Keratinocyte (primary cell): Measurements from ENCODE around the gene SEC31A. TPM values are rescaled to one million over a fixed set of nuclear protein-coding genes. Genes with fewer than 3 reads are reported as not detected.
"Not testable (repeated sequence)": the region's sequence is repeated elsewhere in the genome, so short reads cannot be mapped to it uniquely, and the experiment has no call there.

Source experiments
- DNase-seq: peaks from one replicate; pipeline ENCODE4 v3.0.0-alpha.2; 2011; ENCODE audit warnings: low read depth, missing footprints, low spot score
- FAIRE-seq: peaks from 2 replicates; lab custom pipeline; 2011; peaks lifted over from hg19 to GRCh38; lab: Jason Lieb, UNC
- H2AFZ ChIP-seq: 2 replicates; pipeline ENCODE4 v1.6.0; 2012; ENCODE audit warnings: low read length, control low read depth, inconsistent platforms; ENCODE audit not compliant: control insufficient read depth
- H3K27ac ChIP-seq: 2 replicates; pipeline ENCODE4 v1.5.1; 2011; ENCODE audit warnings: low read length; ENCODE audit not compliant: control insufficient read depth, insufficient read depth
- H3K27me3 ChIP-seq: 3 replicates; pipeline ENCODE4 v1.6.0; 2011; ENCODE audit warnings: low read length; ENCODE audit not compliant: control insufficient read depth, insufficient read depth; ENCODE audit errors: extremely low read depth
- H3K36me3 ChIP-seq, 2 experiments: 2 replicates in 1 of 2; 3 replicates in 1 of 2; pipeline ENCODE4 v1.5.1; 2011; ENCODE audit warnings: low read length in 2 of 2, mild to moderate bottlenecking in 1 of 2; ENCODE audit not compliant: control insufficient read depth in 2 of 2, insufficient read depth in 2 of 2; ENCODE audit errors: extremely low read depth in 1 of 2
- H3K4me1 ChIP-seq: 3 replicates; pipeline ENCODE4 v1.5.1; 2011; ENCODE audit warnings: low read length; ENCODE audit not compliant: control insufficient read depth, insufficient read depth; ENCODE audit errors: extremely low read depth
- H3K4me2 ChIP-seq: 3 replicates; pipeline ENCODE4 v1.6.0; 2011; ENCODE audit warnings: low read depth, low read length; ENCODE audit not compliant: control insufficient read depth, insufficient read depth; ENCODE audit errors: extremely low read depth
- H3K4me3 ChIP-seq, 3 experiments: fragments of 200-600 bp in 1 of 3; sonication (generic) in 1 of 3; 2 replicates in 2 of 3; 3 replicates in 1 of 3; pipeline ENCODE4 v1.5.1; 2011 to 2016; ENCODE audit warnings: low read length in 3 of 3, mild to moderate bottlenecking in 3 of 3, control low read depth in 2 of 3, inconsistent platforms in 1 of 3, low read depth in 1 of 3, mixed read lengths in 1 of 3, mixed run types in 1 of 3, moderate library complexity in 1 of 3; ENCODE audit not compliant: control insufficient read depth in 2 of 3, insufficient read depth in 2 of 3; ENCODE audit errors: extremely low read depth in 1 of 3
- H3K79me2 ChIP-seq: 2 replicates; pipeline ENCODE4 v1.6.0; 2012; ENCODE audit warnings: low read length; ENCODE audit not compliant: control insufficient read depth, insufficient read depth
- H3K9ac ChIP-seq: 3 replicates; pipeline ENCODE4 v1.6.0; 2011; ENCODE audit warnings: low read length; ENCODE audit not compliant: control insufficient read depth, insufficient read depth; ENCODE audit errors: extremely low read depth
- H3K9me1 ChIP-seq: 3 replicates; pipeline ENCODE4 v1.6.0; 2011; ENCODE audit warnings: low read length; ENCODE audit not compliant: control insufficient read depth, insufficient read depth; ENCODE audit errors: extremely low read depth
- H3K9me3 ChIP-seq: 2 replicates; pipeline ENCODE4 v1.5.1; 2012; ENCODE audit warnings: low read depth, low read length; ENCODE audit not compliant: control insufficient read depth
- H4K20me1 ChIP-seq: 3 replicates; pipeline ENCODE4 v1.6.0; 2011; ENCODE audit warnings: low read length; ENCODE audit not compliant: control insufficient read depth, insufficient read depth; ENCODE audit errors: extremely low read depth
- EZH2 ChIP-seq: IDR thresholded peaks from one replicate; pipeline ENCODE4 v1.6.1; 2012; ENCODE audit warnings: inconsistent platforms, mild to moderate bottlenecking, low read length, moderate library complexity
- dilution Hi-C: fragments of 300-500 bp; cut with MboI; formaldehyde crosslinking; loops from one replicate; pipeline ENCODE4 v1.7.0; 2020; ENCODE audit warnings: low sequenced_read_pairs; ENCODE audit not compliant: extremely low pct_ligation_motif_present
- polyA plus RNA-seq, 5 experiments: library from polyadenylated mRNA; depleted of rRNA in 3 of 5; stranded (reverse) in 3 of 5; stranded (forward) in 1 of 5; unstranded in 1 of 5; fragments of >200 nt; gene quantifications; 1 replicate in 1 of 5; 2 replicates in 3 of 5; 3 replicates in 1 of 5; pipeline versions ENCODE4 v1.2.1 to v1.2.3, GENCODE V29; 2011 to 2012; ENCODE audit warnings: missing spikeins in 2 of 5, low read depth in 1 of 5, low replicate concordance in 1 of 5
- TF ChIP-seq, protein P1 (sequence below), 3 experiments: IDR thresholded peaks in 1 of 3; conservative IDR thresholded peaks in 1 of 3; optimal IDR thresholded peaks in 1 of 3; 2 replicates in 2 of 3; 3 replicates in 1 of 3; pipeline versions ENCODE3 to v1.5.1; 2011; ENCODE audit warnings: low read length in 3 of 3, mild to moderate bottlenecking in 3 of 3, moderate library complexity in 2 of 3, control low read depth in 1 of 3, inconsistent platforms in 1 of 3; ENCODE audit not compliant: insufficient read depth in 2 of 3; ENCODE audit errors: extremely low read depth in 1 of 3

Gene SEC31A
- polyA plus RNA-seq, 1 donor (not counting 4 experiments of a cell fraction or from before 2014, with no cell fraction given) = 192 TPM

DNA sequence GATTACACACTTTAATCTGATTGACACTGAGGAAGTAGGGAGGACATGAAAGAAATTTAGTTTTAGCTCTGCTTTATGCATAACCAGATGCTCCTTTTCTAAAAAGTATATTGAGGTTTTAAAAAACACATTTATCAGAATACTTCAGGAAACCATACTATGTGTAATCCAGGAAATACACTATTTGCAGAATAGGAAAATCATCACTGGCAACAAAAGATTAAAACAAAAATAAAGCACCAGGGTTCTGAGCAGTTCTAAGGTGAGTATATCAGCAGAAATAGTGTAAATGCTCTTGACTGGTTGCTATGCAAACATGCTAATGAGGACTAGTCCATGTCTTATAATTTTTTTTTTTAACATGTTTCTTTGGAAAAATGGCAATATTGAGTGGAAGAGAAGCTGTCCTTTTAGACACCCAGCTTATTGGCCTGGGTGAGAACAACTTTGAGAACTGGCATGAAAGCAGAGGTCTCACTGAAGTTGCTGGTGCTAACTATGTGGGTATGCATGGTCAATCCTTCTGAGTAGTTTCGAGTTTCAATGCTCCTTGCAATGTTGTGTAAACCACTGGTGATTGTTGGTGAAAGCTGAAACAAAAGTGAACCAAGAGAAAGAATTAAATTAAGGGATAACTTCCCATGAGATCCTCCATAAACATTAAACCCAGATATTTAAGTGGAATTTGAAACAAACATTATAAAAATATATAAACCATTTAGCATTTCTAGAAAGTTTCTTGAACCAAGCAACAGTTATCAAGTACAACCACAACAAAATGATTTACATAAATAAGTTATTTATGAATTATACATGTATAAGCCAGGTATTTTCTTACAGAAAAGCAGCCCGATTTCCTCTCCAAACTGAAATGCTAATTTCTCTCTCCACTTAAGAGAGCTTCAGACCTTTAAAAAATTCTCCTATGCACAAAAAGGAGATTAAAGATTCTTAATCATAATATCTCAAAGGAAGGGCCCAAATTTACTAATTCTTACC is 72.0 kb downstream of the SEC31A start:
- H3K9me1 ChIP-seq = no peaks in the 10 kb centered on the region
- no peak overlapping the region for H2AFZ ChIP-seq
- H3K9me3 ChIP-seq = no peaks in the 10 kb centered on the region
- no peaks in the 10 kb centered on the region for H3K27me3 ChIP-seq
- no peak overlapping the region for H3K27ac ChIP-seq
- H3K79me2 ChIP-seq = no peaks in the 10 kb centered on the region
- no peaks in the 10 kb centered on the region for H4K20me1 ChIP-seq
- dilution Hi-C loops = no loop called here
- H3K9ac ChIP-seq = no peak overlapping the region
- FAIRE-seq (no peak), DNase-seq (no peak)
- H3K4me1 ChIP-seq = no peaks in the 10 kb centered on the region
- H3K4me3 ChIP-seq = no peak overlapping the region
- TF ChIP-seq, protein P1, sequence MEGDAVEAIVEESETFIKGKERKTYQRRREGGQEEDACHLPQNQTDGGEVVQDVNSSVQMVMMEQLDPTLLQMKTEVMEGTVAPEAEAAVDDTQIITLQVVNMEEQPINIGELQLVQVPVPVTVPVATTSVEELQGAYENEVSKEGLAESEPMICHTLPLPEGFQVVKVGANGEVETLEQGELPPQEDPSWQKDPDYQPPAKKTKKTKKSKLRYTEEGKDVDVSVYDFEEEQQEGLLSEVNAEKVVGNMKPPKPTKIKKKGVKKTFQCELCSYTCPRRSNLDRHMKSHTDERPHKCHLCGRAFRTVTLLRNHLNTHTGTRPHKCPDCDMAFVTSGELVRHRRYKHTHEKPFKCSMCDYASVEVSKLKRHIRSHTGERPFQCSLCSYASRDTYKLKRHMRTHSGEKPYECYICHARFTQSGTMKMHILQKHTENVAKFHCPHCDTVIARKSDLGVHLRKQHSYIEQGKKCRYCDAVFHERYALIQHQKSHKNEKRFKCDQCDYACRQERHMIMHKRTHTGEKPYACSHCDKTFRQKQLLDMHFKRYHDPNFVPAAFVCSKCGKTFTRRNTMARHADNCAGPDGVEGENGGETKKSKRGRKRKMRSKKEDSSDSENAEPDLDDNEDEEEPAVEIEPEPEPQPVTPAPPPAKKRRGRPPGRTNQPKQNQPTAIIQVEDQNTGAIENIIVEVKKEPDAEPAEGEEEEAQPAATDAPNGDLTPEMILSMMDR (optimal IDR thresholded peaks at IDR 0.05 in 1 of 3, IDR thresholded peaks at IDR 0.05 in 1 of 3, conservative IDR thresholded peaks at IDR 0.05 in 1 of 3; ENCODE audit: extremely low read depth in 1 of 3, insufficient read depth in 2 of 3, low read length in 3 of 3) = no peak
- no peak for TF ChIP-seq EZH2
- peaks cover 9 to 18% of the 10 kb centered on the region in 2 experiments for H3K36me3 ChIP-seq
- H3K4me2 ChIP-seq = no peak overlapping the region

DNA sequence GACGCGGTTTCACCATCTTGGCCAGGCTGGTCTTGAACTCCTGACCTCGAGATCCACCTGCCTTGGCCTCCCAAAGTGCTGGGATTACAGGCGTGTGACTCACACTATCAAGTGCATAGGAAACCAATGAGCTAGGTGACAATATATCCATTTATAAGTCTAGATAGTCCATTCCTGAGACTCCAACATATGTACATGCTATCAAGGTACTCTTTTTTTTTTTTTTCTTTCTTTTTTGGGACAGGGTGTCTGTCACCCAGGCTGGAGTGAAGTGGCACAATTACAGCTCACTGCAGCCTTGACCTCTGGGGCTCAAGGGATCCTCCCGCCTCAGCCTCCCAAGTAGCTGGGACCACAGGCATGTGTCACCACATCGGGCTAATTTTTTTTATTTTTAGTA is 74.1 kb downstream of the SEC31A start:
- H3K9me3 ChIP-seq, H3K79me2 ChIP-seq, H3K4me3 ChIP-seq, H3K9ac ChIP-seq, H4K20me1 ChIP-seq, DNase-seq, H3K27ac ChIP-seq, H3K36me3 ChIP-seq, H3K4me1 ChIP-seq, H3K4me2 ChIP-seq, H3K9me1 ChIP-seq, FAIRE-seq, H3K27me3 ChIP-seq, dilution Hi-C loops, H2AFZ ChIP-seq: not testable (repeated sequence)
